Limb (tissue), 2 donors: ENCODE results near the gene FOXO6.

Experiments
- DNase-seq, 2 donors: peaks; one replicate each; pipeline ENCODE4 v3.0.0-alpha.2; 2016; ENCODE audit errors: extremely low spot score in 2 of 2

The FOXO6 gene

DNA sequence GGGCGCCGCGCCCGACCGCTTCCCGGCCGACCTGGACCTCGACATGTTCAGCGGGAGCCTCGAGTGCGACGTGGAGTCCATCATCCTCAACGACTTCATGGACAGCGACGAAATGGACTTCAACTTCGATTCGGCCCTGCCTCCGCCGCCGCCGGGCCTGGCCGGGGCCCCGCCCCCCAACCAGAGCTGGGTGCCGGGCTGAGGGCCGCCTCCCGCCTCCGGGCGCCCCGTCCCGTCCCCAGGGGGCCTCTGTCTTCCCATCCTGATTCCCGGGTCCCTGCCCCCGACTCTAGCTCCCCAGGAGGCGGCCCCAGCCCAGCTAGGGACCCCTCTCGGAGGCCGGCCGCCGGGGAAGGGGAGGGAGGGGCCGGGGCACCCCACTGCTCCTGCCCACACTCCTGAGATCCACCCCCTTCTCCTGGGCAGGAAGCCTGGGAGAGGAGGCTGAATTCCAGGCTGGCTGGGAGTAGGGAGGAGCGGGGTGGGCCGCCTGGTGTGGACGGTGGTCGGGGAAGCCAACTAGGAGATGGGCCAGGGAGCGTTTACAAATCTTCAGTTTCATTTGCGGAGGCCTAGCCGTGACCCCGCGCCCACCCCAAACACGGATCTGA lies 21.4 kb downstream of the FOXO6 start:
- DNase-seq = peak in 1 of 2 donors; percentile 73

DNA sequence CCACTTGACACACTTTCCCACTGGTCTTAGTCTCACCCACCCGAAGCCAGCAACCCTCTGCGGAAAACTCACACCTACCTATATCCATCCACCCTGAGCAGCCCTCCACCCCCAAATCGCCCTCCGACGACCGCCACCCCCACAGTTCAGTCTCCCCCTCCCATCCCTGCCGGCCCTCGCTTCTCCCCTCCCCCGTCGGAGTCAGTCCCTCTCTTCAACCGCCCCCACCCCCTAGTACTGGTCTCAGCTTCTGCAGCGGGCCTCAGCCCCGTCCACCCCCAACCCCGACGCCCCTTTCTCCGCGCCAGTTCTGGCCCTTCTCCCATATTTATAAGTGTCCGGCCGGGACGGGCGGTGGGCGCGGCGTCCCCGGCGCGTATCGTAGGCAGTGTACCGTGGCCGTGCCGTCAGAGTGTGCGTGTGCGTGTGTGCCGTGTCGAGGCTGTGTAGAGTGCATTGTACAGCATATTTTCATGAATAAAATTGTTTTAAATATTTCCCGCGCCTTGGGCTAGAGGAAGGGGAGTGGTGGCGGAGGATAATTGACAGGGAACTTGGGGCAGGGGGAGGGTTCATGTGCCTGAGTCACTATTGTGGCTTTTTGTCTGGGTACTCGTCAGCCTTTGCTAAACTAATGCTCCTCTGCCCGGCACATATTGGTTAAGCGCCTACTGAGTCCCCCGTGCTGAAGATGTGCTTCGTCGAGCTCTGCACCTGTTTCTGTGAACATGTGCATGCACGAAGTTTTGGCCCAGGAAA lies 22.0 kb downstream of the FOXO6 start:
- DNase-seq = no peak

DNA sequence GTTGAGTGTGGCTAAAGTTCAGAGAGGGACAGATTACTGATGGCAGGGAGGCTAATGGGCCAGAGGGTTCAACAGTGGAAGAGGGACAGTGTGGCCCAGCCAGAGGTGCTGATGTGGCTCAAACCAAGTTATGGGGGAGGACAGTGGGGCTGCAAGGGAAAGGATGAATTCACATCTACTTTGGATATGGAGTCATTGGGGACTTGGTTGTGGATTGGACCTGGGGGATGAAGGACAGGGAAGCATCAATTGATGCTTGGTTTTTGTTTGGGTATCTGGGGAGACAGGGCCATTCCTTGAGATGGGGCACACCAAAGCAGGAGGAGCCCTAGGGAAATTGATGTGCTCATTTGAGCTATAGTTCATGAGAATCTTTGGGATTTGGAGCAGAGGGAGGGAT lies 23.3 kb downstream of the FOXO6 start:
- no peak for DNase-seq

DNA sequence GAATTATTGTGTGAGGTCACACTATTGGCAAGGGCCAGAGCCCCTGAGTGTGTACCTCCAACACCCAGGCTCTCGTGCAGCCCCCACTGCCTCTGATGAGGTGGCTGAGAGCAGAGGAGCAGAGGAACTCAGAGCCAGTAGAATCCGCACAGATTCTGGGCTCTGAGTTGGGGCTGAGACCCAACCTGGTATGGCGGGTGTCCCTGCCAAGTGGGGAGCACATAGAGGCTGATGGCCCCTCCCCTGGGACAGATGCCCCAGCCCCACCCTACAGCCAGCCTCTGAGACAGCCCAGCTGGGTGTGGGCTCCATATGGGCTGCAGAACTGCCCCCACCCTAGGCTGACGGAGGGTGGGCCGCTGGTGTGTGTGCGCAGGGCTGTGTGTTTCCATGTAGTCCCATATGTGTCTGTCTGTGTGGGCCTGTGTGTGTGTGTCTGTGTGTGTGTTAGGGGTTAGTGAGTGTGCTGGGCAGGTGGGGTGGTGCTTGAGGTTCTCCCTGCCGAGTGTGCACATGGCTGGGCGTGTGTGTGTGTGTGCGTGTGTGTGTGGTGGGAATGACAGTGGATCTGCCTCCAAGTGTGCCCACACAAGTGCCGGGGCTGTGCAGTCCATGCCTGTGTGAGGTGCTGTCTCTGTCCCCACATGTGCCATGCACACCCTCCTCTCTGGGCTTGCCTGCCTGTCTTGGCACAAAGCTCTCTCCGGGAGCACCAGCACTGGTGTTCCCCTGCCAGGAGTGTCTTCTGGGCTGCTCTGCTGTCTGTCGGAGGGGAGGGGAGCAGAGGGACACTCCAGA lies 24.4 kb downstream of the FOXO6 start:
- DNase-seq = no peak

DNA sequence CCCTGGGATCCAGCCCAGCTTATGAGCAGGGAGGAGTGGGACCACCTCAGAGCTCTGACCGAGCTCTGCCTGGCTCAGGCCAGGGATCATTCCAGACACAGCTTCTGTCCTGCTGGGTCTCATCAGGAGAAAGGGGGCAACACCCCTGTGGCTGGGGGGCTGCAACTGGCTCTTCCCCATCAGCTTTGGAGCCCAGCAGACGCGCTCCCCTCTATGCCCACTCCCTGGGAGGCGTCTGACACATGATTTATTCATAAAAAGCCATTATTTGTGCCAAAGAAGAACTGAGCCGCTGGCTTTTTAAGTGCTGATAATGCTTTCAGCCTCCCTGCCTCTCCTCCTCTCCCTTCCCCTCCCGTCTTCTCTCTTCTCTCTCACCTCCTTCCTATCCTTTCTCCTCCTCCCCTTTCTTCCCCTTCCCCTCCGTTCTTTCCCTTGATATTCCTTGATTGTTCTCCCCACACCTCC lies 25.0 kb downstream of the FOXO6 start:
- no peak for DNase-seq

DNA sequence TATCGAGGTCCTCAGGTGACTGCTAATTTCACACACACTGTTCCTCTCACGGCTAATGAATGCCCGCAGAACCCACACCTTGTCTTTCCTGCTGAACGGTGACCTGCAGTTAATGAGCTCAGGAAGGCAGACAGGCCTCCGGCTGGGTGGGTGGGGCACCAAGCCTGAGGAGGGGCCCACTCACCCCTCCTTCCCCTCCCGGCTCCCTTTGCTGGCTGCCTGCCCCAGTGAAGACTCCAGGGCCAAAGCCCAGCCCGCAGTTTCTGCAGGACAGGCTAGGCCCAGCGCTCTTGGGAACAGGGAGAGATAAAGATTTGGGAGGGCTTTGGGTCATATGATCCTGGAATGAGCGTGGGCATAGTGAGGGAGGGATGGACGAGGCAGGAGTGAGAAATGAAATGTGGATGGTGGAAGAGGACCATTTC lies 26.4 kb downstream of the FOXO6 start:
- DNase-seq = peak; percentile 85 to 90

DNA sequence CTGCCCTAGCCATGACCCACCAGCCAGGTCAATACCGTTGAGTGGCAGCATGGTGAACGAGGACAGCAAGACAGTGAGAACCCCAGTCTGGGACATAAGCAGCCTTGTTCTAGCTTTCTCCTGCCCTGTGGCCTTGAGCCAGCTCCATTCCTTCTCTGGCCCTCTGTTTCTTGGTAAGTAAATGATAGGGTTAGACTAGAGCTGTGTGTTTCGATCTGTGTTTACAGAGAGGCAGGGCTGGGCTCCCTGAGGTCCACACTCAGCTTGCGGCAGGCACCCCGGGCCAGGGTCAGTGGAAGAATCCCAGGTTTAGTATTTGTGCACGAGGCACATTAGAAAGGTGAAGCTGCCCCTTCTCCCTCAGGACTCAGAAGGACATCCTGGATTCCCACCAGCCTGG lies 27.3 kb downstream of the FOXO6 start:
- DNase-seq = no peak

DNA sequence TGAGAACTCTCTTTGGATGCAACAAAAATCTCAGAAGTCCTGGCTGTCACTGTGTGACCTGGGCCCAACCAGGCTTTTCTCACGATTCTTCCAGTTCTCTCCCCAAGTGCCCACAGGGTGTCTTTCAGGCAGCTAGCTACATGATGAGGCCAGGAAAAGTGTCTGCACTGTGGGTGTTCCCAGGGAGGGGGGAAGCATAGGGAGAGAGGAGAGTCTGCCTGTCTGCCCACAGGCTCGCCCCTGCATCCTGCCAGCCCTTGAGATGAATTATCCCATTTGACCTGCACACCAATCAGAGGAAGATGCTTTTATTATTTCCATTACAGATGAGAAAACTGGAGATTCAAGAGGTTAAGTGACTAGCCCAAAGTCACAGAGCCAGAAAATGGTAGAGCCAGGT lies 27.8 kb downstream of the FOXO6 start:
- DNase-seq = no peak

DNA sequence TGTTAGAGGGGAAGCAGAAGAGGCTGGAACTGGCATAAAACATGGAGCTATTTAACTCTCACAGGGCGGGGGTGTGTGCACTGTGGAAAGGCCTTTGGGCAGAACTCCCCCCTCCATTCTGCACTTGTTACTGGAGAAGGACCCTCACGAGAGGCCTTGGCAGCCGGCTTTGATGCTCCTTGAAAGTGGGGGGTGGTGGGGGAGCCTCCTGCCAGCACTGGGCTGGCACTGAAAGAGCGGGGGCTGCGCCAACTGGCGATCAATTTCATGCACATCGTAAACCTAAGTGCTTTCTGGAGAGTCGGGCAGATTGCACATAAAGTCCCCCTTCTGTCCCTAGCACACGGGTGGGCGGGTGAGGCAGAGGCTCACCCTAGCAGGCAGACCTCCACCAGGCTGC lies 28.9 kb downstream of the FOXO6 start:
- peak in 1 of 2 donors; percentile 68 for DNase-seq

DNA sequence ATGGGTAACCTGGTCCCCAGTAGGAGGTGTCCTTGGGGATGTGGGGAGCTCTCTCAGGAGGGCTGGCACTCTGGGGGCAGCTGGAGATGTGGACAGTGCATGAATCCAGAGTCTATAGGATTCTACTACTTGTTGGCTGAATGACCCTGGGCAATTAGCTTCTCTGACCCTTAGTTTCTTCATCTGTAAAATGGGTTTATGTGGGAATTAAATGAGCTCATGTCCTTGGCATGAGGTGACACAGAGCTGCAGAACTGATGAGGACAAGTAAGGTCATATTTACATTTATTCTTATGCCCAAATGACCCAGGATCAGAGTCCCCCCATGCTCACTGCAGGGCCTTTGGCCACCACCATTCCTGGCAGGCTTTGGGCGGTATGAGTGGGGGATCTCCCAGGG lies 29.3 kb downstream of the FOXO6 start:
- no peak for DNase-seq

DNA sequence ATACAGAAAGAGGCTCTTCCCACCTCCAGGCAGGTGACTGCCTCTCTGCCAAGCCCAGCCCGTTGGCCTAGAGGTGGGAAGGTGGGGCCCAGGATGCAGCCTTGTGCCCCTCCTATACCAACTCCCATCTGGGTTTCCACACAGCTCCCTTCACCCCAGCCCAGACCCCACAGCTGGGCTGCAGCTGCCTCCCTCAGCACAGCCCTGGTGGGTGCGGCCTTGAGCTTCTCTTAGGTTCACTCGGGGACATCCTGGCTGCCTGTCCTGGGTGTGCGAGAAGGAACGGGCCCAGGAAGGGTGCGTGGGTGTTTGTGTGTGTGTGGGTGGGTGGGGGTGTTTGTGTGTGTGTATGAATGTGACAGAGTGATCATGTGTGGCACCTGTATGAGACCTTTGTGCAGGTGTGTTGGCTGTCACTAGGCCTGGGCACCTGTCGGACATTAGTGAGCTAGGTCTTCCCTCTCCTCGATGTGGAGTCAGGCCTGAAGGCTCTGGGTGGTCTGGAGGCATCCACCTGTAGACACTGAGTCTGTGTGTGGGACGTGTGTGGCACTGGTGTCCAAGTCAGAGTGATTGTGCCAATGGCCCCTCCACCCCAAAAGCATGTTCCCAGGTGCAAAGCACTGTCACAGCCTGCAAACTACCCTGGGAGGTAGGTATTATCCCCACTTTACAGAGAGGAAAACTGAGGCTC lies 30.7 kb downstream of the FOXO6 start:
- DNase-seq = no peak

DNA sequence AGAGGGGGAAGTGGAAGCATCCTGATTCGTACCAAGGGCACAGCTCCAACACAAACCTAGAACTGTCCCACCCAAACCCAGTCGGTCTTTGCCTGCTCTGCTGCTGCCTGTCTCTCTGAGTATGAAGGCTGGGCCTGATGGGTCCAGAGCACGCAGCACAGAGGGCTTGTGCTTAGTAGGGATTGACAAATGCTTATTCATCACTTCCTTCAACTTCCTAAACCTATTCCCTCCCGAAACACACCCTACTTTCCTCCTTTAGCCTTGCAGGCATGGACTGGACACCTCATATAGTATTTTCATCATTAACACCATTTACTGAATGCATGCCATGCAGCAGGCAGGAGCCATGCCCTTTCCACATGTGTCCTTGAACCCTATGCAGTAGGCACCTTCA lies 31.3 kb downstream of the FOXO6 start:
- no peak for DNase-seq

DNA sequence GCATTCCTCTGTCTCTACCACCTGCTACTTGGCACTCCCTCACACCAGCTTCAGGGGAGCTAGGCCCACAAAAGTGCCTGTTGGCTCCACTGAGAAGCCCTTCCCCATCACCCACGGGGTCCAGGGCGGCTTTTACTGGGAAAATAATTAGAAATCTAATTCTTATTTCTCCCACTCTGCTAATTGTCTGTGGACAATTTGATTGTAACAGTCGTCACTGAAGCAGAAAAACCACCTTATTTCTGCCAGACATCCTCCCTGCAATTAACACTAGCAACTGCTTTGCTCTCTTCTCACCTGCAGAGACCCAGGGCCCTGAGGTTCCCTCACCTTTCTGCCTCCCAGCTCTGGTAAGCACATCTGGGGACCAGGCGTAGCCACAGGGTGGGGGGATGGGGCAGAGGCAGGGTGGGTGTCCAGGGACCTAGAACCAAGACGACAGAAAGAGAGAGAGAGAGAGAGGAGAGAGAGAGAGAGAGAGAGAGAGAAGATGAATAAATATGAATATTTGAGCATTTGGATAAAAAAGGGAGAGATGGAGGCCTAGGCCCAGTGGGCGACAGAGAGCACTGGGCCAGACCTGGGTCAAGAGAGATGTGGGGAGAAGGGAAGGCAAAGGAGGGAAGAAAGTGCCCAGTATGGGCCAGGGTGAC lies 32.6 kb downstream of the FOXO6 start:
- no peak for DNase-seq

DNA sequence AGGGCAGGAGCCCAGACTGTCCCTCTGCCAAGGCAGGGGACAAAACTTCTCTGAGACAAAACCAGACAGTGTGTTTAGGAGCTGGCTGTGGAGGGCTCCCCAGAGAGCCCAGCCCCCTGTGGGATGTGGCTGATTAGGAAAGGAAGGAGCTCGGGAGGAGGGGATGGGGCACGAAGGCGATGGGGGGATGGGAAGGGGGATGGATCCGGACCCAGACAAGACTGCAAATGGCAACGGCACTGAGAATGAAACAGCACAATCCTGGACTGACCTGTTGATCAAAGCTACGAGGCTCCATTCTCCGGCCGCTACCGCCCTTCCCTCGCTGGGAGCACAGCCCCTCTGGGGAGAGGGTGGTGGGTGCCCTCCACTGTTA lies 33.1 kb downstream of the FOXO6 start:
- no peak for DNase-seq

DNA sequence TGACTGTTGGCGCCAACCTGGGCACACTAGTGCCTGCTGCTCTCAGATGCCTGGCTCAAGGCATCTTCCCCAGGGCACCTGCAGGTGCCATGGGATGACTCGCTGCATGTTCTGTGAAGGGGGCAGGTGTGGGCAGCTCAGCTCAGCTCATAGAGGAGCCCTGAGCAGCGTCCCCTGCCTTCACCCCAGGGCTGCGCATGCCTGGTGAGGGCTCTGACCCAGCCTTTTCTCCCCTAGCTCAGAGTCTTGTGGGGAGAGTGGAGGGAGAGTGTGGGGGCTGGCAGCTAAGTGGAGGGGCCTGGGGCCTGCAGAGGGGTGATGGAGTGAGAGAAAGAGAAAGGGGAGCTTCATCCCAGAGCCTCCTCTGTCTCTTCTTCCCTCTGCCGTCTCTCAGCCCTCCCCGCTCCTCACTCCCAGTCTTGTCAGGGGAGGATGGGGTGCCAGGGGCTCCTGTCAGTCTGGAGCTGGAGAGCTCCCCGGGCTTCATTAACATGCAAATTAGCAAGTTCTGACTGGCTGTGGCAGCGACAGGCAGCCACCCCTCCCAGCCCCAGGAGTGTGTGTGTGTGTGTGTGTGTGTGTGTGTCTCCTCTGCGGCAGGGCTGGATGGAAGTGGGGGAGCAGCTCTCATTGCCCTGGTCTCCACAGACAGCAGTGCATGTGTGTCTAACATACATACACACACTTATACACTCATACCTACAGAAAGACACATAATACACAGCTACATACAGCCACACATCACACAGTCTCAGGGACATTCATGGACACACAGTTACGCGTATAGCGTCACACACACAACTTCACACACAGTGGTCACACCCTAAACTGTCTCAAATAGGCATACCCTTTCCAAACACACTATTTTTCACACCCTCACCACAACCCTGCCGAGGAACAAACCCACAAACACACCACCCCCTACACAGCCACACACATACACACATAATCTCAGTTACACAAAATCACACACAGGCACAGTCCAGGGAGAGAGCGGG lies 34.0 kb downstream of the FOXO6 start:
- DNase-seq = peak in 1 of 2 donors; percentile 80

DNA sequence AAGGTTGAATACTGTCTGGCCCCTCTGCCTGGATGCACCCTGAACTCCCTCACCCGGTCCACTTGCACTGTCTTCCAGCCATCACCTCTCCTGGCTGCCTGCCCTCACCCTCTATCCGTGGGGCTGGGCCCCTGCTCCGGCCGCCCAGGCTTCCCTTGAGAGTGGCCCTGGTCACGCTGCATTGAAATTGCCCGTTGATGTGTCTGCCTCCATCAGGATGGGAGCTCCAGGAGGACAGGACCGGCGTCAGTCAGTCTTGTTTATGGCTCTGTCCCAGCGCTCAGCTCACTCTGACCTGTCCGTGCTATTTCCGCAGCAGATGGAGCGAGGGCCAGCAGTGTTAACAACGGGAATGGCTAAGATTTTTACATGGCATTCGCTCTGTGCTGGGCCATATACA lies 34.9 kb downstream of the FOXO6 start:
- no peak for DNase-seq

DNA sequence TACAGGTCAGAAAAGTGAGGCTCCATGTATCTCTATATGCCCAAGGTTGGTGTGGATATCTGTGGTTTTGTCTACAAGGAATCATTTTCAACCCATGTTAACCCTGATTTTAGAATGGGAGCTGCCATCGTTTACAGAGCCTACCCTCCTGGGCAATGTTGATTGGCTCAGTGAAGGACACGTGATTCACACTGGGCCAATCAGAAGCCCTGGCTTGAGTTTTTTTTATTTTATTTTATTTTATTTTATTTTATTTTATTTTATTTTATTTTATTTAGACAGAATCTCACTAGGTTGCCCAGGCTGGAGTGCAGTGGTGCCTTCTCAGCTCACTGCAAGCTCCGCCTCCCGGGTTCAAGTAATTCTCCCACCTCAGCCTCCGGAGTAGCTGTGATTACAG lies 35.8 kb downstream of the FOXO6 start:
- DNase-seq = no peak

DNA sequence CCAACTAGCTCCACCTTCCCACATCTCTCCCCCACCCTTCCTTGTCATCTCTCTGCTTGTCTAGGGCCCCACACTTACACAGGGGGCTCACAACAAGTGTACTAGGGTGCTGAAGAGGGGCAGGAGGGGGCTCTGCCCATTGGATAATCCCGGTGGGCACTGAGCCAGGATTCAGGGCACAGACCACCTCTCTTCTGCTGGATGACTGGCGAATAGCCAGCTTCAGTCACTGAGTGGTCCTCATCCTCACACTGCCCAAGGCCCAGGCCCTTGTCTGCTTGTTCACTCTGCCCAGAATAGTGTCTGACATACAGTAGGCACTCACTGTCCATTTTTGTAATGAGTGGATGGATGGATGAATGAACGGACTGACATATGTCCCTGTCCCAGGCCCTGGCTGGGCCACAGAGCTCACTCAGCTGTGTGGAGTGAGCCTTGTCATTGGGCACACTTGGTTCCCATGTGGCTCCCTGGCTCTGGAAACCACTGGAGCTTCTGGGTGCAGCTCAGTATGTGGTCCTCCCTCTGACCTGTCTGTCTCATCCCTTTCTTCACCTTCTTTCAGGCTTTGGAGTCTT lies 36.6 kb downstream of the FOXO6 start:
- DNase-seq = peak in 1 of 2 donors; percentile 58

DNA sequence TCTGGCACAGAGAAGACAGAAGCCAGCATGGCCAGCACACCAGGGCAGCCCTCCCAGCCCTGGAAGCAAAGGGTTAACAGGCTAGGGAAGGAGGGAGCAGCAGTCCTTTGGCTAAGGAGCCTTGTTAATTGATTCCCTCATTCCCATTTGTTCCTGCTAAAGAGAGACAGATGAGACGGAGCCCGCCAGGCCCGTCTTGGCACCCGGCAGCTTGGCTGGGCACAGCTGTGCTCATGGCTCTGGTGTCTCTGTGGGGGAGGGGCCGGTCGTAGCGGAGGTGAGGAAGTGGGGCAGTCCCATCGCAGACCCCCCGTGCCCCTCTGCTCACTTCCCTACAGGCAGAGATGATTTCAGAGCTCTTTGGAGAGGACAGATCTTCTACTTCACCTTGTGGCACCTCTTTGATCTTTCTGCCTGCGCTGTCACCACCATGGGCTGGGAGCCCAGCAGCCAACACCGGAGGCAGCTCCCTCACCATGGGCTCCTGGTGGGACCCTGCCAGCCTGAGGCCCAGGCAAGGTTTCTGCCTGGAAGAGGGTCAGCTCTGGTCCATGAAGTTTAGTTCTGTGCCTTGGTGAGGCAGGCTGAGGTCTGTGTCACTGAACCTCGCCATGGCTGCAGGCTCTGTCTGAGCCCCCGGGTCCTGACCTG lies 38.0 kb downstream of the FOXO6 start:
- peak; percentile 73 to 81 for DNase-seq
